HG03439 (cell line): ENCODE measurements around the gene PTPN23.

ENCODE experiments used
- ATAC-seq: cut with Tn5 transposase; IDR thresholded peaks from one replicate; pipeline ENCODE4 v1.9.1; 2021; ENCODE audit warnings: mild to moderate bottlenecking, moderate library complexity; ENCODE audit not compliant: unreplicated experiment

The PTPN23 gene

DNA sequence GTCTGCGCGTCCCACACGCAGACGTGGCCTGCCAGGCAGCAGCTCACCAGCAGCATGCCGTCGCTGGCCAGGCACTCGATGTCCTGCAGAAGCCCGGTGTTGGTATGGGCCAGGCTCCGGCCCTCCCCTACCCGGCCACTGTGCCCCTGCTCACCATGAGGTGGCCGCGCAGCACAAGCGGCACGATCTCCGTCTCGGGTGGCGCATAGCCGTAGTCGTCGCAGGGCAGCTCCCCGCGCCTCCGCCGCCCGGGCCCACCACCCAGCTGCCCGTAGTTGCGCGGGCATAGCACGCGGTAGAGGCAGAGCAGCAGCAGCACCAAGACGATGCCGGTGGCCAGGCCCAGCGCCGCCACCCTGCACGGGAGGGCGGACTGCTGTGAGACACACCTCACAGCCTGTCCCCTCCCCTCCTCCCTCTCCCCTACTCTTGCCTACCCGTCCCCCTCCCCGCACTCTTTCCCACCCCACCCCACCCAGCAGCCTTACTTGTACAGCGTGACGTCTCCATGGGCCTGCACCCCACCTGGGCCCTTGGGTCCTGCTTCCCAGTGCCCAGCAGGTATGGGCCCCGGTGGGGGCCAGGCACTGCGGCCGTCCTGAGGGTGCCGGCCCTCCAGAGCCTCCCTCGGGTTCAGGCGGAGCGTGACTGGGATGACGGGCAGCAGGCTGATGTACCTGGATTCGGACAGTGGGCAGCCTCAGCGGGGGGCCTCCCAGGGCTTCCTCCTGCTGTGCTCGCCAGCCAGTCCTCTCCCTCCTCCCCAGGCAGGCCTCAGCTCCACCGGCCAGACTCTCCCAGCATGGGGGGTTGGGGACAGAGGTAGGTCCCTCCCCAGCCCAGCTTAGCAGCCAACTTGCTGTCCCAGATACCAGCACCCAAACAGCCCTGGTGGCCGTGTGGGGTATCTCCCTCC, 37.6 kb downstream of the PTPN23 start:
- ATAC-seq, result no peak

DNA sequence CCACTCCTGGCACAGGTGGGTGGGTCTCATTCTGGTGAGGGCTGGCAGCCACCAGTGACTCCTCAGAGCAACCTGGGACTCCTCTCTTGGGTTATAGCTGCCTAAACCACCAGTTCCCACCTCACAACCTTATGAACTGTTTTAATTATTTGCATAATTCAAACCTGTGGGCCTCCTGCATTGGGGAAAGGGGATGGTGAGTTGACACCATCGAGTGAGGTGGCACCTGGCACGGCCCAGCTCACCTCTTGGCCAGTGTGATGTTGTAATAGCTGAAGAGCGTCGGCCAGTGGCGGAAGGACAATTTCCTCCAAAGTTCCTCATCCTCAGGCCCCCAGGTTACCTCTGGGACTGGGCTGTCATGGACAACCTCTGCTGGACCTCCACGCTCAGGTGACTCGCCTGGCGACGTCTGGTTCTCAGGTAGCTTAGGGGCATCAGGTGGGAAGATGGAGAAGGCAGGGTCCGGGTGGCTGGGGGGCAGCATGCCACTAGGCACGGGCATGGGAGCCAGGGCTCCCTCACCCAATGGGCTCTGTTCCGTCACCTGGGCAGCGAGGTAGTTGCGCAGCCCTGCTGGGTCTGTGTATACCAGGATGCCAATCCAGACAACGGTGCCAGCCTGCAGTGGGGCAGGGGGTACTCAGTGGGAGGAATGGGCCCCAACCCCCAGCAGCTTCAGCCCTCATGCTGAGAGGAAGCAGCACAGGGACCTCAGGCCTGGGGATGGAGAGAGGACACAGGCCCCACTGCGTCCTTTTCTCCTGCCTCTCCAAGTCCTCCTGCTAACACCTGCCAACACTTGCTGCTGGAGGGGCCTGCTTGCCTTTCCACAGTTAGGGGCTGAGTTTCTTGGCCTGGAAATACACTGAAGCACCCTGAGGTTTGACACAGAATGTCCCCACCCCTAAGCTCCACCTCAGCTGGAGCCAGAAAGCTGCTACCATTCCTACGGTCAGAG, 38.5 kb downstream of the PTPN23 start:
- ATAC-seq, result no peak

DNA sequence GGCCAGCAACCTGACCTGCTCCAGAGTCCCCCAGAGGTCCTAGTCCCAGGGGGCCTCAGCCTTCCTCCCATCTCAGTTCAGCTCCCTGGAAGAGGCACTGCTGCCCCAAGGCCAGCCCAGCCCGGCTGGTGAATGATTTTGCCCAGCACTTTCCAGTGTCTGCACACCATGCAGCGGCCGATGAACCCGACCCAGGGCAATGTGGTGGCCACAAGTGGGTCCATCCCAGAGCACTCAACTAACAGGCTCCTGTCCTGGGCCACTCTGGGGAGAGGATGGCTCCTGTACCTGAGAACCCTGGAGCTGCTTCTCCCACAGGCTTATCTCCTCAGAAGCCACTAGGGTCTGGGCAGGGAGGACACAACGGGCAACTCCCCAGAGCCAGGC, 39.2 kb downstream of the PTPN23 start:
- ATAC-seq, result no peak

DNA sequence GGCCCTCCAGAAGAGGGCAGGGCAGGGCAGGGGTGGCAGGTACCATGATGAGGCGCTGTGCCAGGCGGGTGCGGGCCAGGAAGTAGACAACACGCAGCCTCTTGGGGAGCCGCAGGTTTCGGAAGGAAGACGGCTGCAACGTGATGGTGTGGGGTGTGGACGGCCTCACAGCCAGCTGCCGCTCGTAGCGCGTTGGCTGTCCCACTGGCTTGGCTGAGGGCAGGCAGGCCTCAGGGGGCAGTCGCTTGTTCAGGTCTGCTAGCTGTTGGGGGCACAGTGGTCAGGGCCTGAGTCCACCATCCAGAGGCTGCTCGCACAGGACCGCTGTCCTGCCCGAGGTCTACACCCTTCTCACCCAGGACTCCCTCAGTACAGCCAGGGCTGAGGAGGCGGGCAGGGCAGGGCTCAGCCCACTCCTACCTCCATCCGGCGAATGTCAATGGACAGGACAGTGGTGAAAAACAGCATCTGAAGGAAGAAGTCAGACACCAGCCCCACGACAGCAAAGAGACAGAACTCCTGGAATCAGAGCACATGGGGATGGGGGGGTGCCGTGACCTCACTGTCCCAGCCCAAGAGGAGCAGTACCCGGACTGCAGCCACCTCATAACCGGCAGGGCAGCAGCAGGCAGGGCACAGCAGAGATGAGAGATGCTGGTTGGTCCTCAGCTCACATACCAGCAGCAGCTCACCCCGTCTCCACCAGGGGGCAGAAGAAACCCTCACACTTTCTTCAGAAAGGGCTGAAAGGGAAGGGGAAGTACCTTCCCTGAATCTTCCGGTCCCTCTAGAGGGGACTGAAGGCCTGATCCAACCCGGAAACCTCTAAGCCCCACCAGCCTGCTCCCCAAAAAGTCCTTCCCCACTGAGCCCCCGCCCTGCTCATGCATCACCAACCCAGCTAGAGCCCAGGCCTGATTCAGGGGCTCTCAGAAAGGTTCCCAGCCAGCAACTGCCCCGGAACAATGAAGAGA, 40.0 kb downstream of the PTPN23 start:
- ATAC-seq, result peak; percentile 60

DNA sequence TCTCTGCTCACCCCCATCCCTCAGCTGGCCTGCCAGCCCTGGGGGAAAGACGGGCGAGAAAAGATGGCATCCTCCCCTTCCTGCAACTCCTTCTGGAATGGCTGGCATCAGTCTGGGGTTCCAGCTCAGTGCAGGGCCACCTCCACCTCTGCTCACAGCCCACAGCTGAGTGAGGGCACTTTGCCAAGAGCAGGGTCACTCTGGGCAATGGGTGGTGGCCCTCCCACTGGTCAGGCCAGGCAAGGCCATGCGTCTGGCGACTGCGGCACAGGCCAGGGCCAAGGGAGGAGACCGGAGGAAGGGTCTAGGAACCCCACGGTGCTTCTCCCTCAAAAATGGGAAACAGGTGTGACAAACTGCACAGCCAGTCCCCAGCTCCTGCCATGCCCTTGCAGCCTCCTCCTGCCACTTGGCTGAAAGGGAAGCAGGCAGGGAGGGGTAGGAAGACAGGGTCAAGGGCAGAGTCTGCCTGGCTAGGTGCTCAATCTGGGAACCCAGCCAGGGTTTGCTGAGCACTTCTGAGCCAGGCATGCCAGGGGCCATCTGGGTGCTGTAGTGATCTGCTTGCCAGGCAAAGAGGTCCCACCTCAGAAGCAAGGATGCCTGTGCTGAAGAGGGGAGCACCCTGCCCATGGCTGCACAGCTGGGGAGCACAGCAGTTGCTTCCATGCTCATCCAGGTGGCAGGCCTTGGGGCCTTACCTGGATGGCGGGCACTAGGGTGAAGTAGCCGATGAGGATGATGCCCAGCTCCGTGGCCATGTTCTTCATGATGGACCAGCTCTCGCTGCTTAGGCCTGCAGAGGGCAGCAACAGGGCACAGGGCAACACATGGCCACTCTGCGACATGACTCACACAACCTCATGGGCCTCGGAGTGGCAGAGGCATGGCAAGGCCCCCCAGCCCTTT, 41.2 kb downstream of the PTPN23 start:
- ATAC-seq, result no peak

DNA sequence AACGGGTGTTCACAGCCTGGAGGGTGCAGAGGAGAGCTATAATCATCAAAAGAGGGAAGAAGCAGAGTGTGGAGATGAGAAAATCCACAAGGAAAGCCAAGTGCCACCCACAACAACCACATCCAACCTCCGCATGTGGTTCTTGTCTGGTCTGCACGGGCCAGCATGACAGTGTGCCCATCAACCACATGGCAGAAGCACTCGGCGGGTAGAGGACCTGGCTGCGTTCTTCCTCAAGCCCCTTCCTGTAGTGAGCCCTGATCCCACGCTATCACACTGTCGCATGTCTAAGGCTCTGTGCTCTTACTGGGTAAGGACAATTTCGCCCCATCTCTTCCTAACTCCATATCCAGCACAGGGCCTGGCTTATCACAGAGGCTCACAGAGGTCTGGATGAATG, 41.9 kb downstream of the PTPN23 start:
- ATAC-seq, result no peak

DNA sequence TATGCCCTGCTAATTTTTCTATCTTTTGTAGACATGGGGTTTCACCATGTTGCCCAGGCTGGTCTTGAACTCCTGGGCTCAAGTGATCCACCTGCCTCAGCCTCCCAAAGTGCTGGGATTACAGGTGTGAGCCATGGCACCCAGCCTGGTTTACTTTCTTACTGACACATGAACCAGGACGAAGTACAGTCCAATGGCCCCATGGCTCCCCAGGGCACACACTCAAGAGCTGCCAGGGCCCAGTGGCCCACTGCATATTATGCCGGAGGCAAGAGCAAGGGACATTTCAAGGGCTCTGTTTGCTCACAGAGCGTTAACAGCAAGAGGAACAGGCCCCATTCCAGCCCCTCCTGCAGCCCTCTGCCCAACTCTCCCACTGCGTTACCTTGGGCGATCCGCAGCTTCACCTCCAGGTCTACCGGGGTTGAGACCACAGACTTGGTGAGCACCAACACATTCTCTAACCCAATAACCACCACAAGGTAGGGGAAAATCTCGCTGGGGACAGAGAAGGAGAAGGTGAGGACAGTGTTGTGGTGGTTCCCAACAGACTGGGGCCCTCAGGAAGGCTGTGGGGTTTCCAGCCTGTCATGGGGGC, 42.8 kb downstream of the PTPN23 start:
- ATAC-seq, result no peak

DNA sequence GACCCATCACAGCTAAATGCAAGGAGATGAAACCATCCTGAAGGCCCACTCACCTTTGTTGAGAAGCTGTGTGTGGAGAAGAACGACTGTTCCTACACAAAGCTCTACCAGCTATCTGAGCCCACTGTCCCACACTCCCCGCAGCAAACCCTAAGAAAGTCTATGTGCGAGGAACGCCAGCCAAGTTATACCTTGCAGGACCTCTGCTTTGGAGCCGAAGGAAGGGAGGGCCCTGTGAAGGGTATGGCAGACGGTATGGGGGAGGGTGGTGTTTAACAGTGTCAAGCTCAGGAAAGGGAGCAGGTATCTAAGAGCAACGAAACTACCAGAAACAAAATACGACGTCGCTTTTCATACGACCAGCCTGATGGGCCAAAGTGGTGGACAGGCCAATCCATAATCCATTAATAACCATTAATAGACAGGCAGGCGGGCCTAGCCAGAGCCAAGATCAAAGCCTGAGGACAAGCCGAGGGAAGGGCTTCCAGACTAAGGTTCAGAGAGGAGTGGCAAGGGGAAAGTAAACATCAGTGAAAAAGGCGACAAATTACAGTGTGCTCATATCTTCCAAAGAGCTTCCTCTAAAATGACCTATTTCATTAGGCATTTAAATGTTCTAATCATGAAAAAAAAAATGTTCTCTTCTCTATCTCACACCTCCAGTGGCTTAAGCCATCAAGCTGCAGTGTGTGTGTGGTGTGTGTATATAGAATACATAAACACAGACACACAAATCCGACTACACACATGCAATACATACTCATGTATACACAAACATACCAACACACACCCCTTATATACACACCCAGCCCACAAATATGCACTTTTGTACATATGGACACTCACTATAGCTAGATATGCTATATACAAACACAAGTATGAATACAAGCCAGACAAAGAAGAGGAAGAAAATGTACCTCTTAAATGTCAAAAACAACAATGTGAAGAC, 43.9 kb downstream of the PTPN23 start:
- ATAC-seq, result no peak

DNA sequence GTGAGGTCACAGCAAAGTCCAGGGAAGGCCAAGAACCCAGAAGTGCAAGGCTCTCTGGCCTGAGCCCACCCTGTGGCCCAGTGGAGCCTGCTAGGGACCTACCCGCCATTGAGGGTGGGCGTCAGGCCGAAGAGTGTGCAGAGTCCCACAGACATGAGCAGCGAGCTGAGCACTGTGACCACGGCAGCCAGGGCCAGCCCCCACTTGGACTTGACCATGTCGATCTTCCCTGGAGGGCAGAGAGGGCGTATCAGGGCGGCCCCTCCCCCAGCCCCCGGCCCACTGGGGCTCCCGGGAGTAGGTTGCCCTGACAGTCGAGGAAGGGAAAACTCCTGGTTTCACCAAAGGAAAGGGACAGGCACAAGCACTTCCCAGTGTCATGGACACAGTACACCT, 44.6 kb downstream of the PTPN23 start:
- no peak for ATAC-seq

DNA sequence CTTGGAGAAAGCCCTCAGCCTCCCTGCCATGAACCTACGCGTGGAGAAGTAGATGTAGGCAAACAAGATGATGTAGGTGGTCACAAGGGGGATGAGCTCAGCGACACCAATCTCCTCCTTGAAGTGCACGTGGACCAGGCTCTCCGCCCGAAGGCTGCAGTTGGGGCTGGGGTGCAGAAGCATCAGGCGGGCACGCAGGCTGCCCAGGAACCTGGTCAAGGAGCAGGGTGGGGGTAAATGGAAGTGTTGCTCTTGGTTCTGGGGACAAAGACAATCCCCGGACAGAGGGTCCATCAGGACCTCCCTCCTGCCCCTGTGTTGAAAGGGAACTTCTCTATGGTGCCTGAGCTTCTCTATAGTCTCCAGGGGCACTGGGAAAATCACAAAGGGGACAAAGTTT, 45.1 kb downstream of the PTPN23 start:
- no peak for ATAC-seq

DNA sequence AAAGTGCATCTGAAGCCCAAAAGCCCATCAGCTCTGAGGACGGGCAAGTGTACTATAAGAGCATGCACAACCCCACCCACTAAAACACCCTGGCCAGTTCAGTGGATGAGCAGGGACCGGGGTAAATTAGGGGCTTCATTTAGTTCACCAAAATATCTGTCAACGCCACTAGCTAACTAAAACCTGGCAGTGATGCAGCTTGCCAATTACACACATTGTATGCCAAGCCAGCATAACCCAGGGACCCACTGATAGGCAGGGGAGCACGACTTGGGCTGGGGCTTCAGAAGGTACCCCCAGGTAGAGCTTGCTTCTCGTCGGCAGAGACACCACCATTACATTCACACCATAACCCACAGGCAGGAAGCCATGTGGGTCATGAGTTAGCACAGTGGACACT, 47.0 kb downstream of the PTPN23 start:
- ATAC-seq, result no peak

DNA sequence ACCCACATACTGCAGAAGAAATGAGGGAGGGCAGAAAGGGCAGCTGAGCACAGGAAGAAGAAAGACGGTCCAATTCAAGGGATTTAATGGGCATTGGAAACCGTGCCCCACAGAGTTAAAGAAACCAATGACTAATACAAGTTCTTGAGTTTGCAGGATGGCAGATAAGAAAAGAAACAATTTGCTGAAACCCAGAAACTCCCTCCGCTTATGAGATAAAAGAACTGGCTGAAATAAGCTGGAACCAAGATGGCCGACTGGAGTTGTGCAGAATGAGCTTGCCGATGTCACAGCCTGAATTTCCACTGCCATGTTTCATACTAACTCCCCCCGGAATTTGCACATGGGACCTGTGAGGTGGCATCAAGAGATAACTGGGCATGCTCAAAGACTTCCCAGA, 47.8 kb downstream of the PTPN23 start:
- ATAC-seq, result no peak

DNA sequence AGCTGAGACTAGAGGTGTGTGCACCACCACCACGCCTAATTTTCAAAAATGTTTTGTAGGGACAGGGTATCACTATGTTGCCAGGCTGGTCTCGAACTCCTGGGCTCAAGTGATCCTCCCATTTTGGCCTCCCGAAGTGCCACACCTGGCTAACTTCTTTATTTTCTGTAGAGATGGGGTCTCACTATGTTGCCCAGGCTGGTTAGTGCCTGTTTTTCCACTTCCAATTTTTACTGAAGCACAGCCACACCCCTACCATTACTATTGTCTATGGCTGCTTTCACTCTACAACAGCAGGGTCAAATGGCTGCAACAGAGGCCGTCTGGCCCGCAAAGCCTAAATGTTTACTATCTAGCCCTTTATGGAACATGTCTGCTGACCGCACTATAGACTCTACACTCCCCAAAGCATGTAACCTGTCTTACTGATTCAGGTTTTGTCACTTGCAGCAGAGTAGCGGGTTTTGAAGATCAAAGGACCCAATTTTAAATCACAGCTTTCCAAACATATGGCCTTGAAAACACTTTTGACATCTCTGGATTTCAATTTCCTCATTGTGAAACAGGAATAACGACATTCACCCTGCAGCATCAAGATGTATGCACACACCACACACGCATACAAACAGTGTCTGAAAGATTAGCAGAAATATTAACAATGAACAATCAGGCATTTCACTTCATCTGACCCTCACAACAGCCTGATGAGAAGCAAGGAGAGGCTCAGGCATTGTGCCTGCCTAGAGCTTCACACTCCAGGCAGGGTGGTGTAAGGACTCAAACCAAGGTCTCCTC, 48.9 kb downstream of the PTPN23 start:
- ATAC-seq, result no peak

DNA sequence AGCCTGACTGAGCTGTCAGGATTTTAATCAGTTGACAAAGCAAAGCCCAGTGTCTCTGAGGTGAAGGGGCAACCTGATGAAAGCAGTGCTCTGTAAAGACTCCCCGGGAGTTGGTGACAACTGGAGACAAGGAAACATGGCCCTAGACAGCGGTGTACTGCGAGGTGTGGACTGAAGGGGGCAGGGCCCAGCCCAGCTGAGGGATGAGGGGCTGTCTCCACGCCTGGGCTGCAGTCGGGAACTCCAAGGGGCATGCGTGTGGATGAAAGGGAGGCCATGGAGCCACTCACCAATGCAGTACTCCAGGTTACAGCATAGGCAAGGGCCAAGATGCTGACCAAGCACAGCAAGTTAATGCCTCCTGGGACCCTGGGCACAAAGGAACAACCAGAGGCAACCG, 49.8 kb downstream of the PTPN23 start:
- no peak for ATAC-seq

DNA sequence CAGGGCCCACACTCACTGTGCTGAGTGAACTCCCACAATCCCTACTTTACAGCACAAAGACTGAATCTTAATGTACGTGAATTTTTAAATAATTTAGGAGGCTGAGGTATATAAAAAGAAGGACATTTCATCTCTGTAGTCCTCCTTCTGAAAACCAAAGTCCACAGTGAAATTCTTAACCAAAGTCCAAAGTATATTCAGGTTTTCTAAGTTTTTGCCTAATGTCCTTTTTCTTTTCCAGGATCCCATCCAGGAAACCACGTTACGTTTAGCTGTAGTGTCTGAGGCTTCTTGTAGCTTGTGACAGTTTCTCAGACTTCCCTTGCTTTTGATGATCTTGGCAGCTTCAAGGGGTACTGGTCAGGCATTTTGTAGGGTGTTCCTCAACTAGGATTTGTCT, 50.4 kb downstream of the PTPN23 start:
- no peak for ATAC-seq

DNA sequence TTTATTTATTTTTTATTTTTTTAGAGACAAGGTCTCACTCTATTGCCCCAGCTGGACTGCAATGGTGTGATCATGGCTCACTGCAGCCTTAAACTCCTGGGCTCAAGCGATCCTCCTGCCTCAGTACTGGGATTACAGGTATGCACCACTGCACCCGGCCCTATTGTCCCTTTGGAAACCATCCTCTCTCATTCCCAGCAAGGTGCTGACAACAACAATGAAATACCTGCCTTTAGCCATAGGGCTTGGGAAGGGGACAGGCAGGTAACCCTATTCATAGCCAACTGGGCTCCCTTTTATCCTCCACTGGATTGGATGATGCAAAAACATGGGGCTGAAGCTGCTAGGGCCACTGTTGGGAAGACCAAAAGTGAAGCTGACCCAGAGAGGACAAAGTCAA, 51.9 kb downstream of the PTPN23 start:
- ATAC-seq, result no peak

DNA sequence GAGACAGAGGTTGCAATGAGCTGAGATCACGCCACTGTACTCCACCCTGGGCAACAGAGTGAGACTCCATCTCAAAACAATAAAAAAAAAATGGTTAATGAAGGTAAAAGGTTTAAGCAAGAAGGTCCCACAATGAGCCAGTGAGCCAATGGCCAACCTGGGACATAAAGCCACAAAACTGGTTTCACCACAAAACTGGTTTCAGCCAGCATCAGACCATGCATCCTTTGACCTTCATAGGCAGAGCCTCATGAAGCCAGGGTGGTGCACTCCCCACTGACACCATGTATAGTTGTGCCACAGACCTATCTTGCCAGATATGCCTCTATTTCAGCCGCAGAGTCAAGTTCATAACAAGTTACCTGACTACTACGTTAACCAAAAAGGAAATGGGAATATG, 53.0 kb downstream of the PTPN23 start:
- no peak for ATAC-seq
